ENCODE measurements around the gene DHRS9. TPM values are rescaled to one million over a fixed set of nuclear protein-coding genes. Genes with fewer than 3 reads are reported as not detected.

The DHRS9 gene
- total RNA-seq, 1 experiment from 2014 or later: 0.22 TPM

Other genes with a start within 250 kb of the DHRS9 start
- gene SPC25, start 179.1 kb upstream of the DHRS9 start, total RNA-seq (2014; rRNA removed): 11.1 and 19.9 TPM in 2 replicates
- not detected in 2 replicates for gene G6PC2, start 168.3 kb upstream of the DHRS9 start, total RNA-seq (2014; rRNA removed)
- gene ABCB11, start 38.2 kb upstream of the DHRS9 start, total RNA-seq (2014; rRNA removed): 0.11 and 0.29 TPM in 2 replicates